ENCODE data around the gene SLC1A5. TPM values are rescaled to one million over a fixed set of nuclear protein-coding genes. Genes with fewer than 3 reads are reported as not detected.

SLC1A5 gene
- total RNA-seq = 10 to 100 TPM; 13.8 to 78.0 (median 32.4) TPM

DNA sequence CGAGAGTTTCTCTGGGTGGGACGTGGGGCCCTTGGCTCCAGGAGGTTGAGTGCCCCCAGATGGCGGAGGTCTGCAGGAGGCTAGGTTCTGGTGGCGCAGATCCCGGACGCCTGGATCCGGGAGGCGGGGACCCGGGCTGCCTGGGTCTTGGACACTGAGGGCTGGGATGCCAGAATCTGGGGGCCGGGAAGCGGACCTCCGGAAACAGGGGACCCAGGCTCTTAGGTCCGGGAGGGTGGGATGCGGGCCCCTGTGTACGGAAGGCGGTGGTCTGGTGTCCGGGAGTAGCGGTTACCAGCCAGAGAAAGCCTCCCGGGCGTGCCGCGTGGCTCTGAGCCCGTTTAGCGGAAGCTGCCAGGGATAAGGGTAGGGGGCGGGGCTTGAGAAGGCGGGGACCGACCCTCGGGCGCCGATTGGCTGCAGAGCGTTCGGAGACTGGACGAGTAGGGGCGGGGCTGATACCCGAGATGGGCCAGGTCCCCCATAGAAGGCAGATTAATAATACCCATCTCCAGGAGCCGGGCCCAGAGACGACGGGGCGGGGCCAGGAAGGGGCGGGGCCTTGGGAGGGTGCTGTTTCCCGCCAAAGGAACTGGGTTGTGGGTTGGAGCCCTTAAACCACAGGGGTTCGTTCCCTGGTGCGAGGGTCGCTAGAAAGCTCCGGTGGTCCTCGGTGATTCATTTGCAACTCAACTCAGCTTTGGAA lies at the start of gene SLC1A5:
TSS of gene SLC1A5 (minus strand) at position 333 of the 706 bp plus-strand sequence. CDS start 629 bp downstream, outside the sequence.
- peaks cover 0 to 18% of the 10 kb centered on the region in 2 donors for H3K4me1 ChIP-seq
- peak; percentile 99 for DNase-seq
- peak within 1 kb of the TSS; percentile 91 to 92 for H3K27ac ChIP-seq
- H3K9me3 ChIP-seq = no peaks in the 10 kb centered on the region
- H3K4me3 ChIP-seq = peak within 1 kb of the TSS; percentile 65 to 74
- intact Hi-C loops (cut with DNase I; ENCODE audit: low total_unique reads) = loop anchor here (10.0 kb wide), 1 partner anchor 56 kb away; no protein-coding TSS in a partner anchor
- peak; percentile 93 to 96 for TF ChIP-seq POLR2A (IDR thresholded peaks at IDR 0.05)
- TF ChIP-seq, protein P1, sequence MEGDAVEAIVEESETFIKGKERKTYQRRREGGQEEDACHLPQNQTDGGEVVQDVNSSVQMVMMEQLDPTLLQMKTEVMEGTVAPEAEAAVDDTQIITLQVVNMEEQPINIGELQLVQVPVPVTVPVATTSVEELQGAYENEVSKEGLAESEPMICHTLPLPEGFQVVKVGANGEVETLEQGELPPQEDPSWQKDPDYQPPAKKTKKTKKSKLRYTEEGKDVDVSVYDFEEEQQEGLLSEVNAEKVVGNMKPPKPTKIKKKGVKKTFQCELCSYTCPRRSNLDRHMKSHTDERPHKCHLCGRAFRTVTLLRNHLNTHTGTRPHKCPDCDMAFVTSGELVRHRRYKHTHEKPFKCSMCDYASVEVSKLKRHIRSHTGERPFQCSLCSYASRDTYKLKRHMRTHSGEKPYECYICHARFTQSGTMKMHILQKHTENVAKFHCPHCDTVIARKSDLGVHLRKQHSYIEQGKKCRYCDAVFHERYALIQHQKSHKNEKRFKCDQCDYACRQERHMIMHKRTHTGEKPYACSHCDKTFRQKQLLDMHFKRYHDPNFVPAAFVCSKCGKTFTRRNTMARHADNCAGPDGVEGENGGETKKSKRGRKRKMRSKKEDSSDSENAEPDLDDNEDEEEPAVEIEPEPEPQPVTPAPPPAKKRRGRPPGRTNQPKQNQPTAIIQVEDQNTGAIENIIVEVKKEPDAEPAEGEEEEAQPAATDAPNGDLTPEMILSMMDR (IDR thresholded peaks at IDR 0.05) = no peak
- no peaks in the 10 kb centered on the region for H3K27me3 ChIP-seq
- no peaks in the 10 kb centered on the region for H3K36me3 ChIP-seq

DNA sequence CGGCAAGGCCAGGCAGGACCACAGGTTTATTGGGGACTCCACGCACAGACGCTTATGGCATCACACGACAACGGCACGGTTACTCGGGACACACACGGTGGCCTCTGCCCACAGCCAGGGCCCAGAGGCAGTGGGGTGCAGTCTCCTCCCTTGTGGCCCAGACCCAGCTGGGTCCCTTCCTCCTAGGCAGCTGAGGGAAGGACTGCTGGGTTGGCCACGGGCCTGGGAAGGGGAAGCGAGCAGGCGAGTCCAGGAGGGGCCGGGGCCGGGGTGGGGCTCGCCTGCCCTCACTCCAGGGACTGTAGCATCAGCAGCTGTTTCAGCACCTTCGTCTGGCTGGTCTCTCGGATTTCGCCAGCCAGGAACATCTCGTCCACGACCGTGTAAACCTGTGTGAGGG lies 49.8 kb upstream of the SLC1A5 start:
- no peak for DNase-seq
- H3K27me3 ChIP-seq = no peaks in the 10 kb centered on the region
- H3K36me3 ChIP-seq = no peaks in the 10 kb centered on the region
- no peak for TF ChIP-seq POLR2A (IDR thresholded peaks at IDR 0.05)
- TF ChIP-seq, protein P1 (IDR thresholded peaks at IDR 0.05) = no peak
- intact Hi-C loops (cut with DNase I; ENCODE audit: low total_unique reads) = no loop called here
- H3K27ac ChIP-seq = no peak overlapping the region
- no peaks in the 10 kb centered on the region for H3K4me1 ChIP-seq
- no peak overlapping the region for H3K4me3 ChIP-seq
- no peaks in the 10 kb centered on the region for H3K9me3 ChIP-seq

DNA sequence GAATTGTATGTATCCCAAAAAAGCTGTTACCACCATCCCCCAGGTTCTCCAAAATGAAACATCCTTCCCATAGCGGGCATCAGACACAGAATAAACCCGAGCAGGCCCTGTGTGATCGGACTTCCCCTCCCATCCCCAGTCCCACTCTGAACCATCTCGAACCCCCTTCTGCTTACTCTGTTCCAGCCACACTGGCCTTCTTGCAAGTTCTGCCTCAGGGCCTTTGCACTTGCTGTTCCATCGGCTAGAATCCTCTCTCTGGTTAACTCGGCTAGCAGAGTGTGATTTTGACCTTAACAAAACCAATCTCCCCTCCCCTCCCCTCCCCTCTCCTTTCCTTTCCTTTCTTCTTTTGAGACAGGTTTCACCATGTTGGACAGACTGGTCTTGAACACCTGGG lies 46.6 kb upstream of the SLC1A5 start:
- TF ChIP-seq, protein P1 (IDR thresholded peaks at IDR 0.05) = no peak
- no peak for TF ChIP-seq POLR2A (IDR thresholded peaks at IDR 0.05)
- no peaks in the 10 kb centered on the region for H3K4me1 ChIP-seq
- intact Hi-C loops (cut with DNase I; ENCODE audit: low total_unique reads) = no loop called here
- no peaks in the 10 kb centered on the region for H3K9me3 ChIP-seq
- no peak overlapping the region for H3K4me3 ChIP-seq
- H3K36me3 ChIP-seq = no peaks in the 10 kb centered on the region
- DNase-seq = no peak
- no peak overlapping the region for H3K27ac ChIP-seq
- H3K27me3 ChIP-seq = no peaks in the 10 kb centered on the region

DNA sequence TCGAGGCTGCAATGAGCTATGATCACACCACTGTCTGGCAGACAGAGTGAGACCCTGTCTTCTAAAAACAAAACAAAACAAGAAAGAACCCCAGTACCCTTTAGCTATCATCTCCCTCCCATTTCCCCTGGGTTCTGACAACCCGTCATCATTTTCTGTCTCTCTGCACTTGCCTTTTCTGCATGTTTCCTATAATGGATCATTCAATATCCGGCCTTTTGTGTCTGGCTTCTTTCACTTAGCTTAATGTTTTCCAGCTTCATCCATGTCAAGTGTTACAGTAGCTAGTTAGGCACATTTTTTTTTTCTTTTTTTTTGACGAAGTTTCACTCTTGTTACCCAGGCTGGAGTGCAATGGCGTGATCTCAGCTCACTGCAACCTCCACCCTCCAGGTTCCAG lies 45.7 kb upstream of the SLC1A5 start:
- TF ChIP-seq, protein P1 (IDR thresholded peaks at IDR 0.05) = no peak
- no peak for TF ChIP-seq POLR2A (IDR thresholded peaks at IDR 0.05)
- intact Hi-C loops (cut with DNase I; ENCODE audit: low total_unique reads) = no loop called here
- no peaks in the 10 kb centered on the region for H3K36me3 ChIP-seq
- H3K27me3 ChIP-seq = no peaks in the 10 kb centered on the region
- H3K27ac ChIP-seq = no peak overlapping the region
- H3K4me1 ChIP-seq = no peaks in the 10 kb centered on the region
- no peak overlapping the region for H3K4me3 ChIP-seq
- H3K9me3 ChIP-seq = no peaks in the 10 kb centered on the region
- no peak for DNase-seq

DNA sequence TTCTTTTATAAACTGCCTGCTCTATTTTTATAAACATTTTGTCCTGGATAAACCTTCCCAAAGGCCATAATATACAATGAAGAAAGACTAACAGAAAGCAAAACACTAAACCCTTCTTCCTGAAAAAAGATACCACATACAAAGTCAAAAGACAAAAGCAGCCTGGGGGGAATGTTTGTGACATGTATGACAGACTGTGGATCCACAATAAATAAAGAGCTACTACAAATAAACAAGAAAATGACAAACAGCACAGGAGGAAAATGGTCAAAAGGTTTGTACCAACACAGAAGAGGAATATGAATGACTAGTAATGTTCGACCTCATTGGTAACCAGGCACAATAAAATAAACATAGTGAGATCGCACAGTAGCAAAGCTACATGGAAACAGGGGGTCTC lies 42.5 kb upstream of the SLC1A5 start:
- Histone ChIP-seq H3K27me3 (no peaks in the 10 kb centered on the region), H3K27ac (no peak overlapping the region), H3K4me1 (no peaks in the 10 kb centered on the region), H3K9me3 (no peaks in the 10 kb centered on the region), H3K36me3 (no peaks in the 10 kb centered on the region), H3K4me3 (no peak overlapping the region)
- TF ChIP-seq POLR2A (IDR thresholded peaks at IDR 0.05) = no peak
- TF ChIP-seq, protein P1 (IDR thresholded peaks at IDR 0.05) = no peak
- no peak for DNase-seq
- intact Hi-C loops (cut with DNase I; ENCODE audit: low total_unique reads) = no loop called here

All from uterus (tissue), 4 donors.